ENCODE measurements around the gene FASN. TPM values are rescaled to one million over a fixed set of nuclear protein-coding genes. Genes with fewer than 3 reads are reported as not detected.

FASN gene
- total and polyA plus RNA-seq, 9 donors = 1.3 to 168 (median 42.7) TPM

DNA sequence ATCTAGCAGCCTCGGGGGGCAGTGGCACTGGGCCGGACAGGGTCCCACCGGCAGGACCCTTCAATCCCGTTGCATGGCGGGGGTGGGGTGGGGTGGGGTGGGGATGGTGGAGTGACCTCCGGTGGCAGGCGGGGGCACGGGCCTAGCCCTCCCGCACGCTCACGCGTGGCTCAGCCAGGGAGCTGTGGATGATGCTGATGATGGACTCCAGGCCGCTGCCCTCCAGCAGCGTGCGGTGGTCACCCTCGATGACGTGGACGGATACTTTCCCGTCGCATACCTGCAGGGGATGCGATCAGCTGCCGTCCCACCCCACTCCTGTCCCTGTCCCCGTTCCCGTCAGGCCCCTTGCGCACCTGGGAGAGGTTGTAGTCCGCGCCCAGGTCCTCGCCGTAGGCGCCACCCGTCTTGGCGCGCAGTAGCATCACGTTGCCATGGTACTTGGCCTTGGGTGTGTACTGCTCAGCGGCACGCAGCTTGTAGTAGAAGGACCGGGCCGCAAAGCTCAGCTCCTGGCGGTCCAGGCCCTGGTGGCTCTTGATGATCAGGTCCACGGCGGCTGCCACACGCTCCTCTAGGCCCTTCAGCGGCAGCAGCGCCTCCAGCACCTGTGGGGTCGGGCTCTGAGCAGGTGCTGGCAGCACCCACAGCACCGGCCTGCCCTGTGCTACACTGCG lies 18.9 kb downstream of the FASN start:
- peaks cover 2% of the 10 kb centered on the region for H3K4me1 ChIP-seq (ENCODE audit: insufficient read depth)
- H3K9me3 ChIP-seq = no peaks in the 10 kb centered on the region
- TF ChIP-seq, protein P1, sequence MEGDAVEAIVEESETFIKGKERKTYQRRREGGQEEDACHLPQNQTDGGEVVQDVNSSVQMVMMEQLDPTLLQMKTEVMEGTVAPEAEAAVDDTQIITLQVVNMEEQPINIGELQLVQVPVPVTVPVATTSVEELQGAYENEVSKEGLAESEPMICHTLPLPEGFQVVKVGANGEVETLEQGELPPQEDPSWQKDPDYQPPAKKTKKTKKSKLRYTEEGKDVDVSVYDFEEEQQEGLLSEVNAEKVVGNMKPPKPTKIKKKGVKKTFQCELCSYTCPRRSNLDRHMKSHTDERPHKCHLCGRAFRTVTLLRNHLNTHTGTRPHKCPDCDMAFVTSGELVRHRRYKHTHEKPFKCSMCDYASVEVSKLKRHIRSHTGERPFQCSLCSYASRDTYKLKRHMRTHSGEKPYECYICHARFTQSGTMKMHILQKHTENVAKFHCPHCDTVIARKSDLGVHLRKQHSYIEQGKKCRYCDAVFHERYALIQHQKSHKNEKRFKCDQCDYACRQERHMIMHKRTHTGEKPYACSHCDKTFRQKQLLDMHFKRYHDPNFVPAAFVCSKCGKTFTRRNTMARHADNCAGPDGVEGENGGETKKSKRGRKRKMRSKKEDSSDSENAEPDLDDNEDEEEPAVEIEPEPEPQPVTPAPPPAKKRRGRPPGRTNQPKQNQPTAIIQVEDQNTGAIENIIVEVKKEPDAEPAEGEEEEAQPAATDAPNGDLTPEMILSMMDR (IDR thresholded peaks at IDR 0.05) = no peak
- TF ChIP-seq EP300 (IDR thresholded peaks at IDR 0.05) (no peak), POLR2A (IDR thresholded peaks at IDR 0.05) (no peak)
- DNase-seq = no peak
- no peaks in the 10 kb centered on the region for H3K36me3 ChIP-seq
- intact Hi-C loops (cut with DNase I) = no loop called here
- 91 to 95% (median 93%) methylated on average over 34 to 47 of the region's 47 CpGs for WGBS, 3 donors
- no peak overlapping the region for H3K4me3 ChIP-seq
- H3K27ac ChIP-seq = no peak overlapping the region
- H3K27me3 ChIP-seq = no peaks in the 10 kb centered on the region

DNA sequence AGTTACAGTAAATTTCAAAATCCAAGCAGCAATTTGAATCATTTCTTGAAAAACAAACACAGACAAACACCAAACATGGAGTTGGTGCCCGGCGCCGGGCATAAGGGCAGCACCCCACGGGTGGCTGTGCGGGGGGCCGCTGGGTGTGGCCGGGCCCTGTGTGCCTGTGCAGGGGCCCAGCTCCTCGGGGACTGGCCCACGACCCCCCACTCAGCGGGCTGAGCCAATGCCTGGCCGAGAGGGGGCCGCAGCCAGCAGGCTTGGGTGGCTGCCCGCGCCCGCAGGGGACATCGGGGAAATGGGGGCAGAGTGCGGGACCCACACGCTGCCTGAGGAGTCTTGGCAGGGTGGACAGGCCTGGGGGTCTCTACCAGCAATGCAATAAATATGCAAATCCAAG lies 19.6 kb downstream of the FASN start:
- DNase-seq = no peak
- no peak overlapping the region for H3K4me3 ChIP-seq
- TF ChIP-seq POLR2A (IDR thresholded peaks at IDR 0.05) (no peak), EP300 (IDR thresholded peaks at IDR 0.05) (no peak)
- TF ChIP-seq, protein P1 (IDR thresholded peaks at IDR 0.05) = no peak
- peaks cover 2% of the 10 kb centered on the region for H3K4me1 ChIP-seq (ENCODE audit: insufficient read depth)
- WGBS, 3 donors = 83 to 89% (median 85%) methylated on average over 18 of the region's 18 CpGs
- no peaks in the 10 kb centered on the region for H3K36me3 ChIP-seq
- H3K27me3 ChIP-seq = no peaks in the 10 kb centered on the region
- H3K9me3 ChIP-seq = no peaks in the 10 kb centered on the region
- intact Hi-C loops (cut with DNase I) = no loop called here
- no peak overlapping the region for H3K27ac ChIP-seq

DNA sequence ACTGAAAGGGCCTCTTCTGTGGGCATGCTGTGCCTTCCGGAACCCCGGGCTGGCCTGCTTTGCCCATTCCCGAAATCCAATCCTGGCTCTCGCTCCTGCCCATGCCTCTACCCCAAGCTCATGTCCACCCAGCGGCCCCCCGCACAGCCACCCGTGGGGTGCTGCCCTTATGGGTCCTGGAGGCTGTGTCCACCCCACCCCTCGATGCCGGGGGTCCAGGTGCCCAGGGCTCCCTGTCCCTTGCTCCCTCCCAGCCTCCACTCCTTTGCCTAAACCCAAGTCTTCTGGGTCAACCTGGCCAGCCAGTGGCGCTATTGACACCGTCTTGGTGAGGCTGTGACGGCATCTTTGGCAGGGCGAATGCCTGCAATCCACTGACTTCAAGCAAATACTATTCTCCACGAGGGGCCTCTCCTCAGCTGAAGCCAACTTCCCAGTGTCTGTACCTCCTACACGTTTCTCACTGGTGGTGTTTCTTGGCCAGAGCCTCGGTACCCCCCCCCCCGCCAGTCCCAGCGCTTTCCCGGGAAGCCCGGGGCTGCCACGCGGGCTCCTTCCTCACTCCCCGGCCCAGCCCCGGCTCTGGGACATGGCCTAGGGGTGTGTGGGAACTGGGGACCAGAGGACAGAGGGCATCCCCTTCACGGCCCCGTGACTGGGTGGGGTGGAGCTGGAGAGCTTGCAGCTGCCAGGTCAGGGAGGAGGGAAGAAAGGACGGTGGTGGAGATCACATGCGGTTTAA lies 20.2 kb downstream of the FASN start:
- H3K27me3 ChIP-seq = no peaks in the 10 kb centered on the region
- no peaks in the 10 kb centered on the region for H3K9me3 ChIP-seq
- H3K4me1 ChIP-seq (ENCODE audit: insufficient read depth) = peaks cover 2% of the 10 kb centered on the region
- no peak overlapping the region for H3K27ac ChIP-seq
- DNase-seq = peak in 4 of 5 donors; percentile 59 to 74 (median 62)
- no peaks in the 10 kb centered on the region for H3K36me3 ChIP-seq
- 33 to 43% (median 33%) methylated on average over 27 to 28 of the region's 28 CpGs for WGBS, 3 donors
- intact Hi-C loops (cut with DNase I) = no loop called here
- no peak overlapping the region for H3K4me3 ChIP-seq
- TF ChIP-seq POLR2A (IDR thresholded peaks at IDR 0.05) = no peak
- no peak for TF ChIP-seq EP300 (IDR thresholded peaks at IDR 0.05)
- TF ChIP-seq, protein P1 (IDR thresholded peaks at IDR 0.05) = no peak

DNA sequence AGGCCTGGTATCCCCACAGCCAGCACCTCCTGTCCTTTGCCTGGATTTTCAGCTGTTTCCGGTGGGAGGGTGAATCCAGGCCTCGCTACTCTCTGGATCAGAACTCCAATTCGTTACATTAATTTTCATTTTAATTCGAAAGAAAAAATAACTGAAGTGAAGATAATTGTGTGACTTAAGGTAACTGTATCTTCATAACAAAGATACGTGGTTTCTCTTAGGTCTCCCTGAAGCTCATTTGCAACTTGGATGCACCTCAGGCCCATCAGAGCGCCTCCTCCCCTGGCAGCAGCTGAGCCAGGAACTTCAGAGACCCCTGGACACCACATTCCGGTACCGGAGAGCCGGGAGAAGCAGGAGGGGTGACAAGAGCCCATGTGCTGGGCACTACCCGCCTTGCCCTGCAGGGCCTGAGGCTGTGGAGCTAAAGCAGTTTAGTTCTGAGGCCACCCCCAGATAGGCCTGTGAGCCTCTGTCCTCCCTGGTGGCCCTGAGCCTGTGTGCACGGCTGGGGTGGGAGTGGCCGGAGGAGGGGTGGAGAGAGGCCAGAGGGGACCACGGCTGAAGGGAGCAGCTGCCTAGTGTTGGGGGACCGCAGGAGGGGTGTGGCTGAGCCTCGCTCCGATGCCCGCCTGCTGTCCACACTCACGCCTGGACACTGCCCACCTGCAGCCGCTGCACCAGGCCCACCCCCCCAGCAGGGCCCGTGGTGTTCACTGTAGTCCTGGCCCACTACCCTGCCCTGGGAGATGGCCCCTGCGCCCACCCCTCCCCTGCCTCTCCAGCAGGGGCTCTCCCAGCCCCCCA lies 21.0 kb downstream of the FASN start:
- 60 to 64% (median 64%) methylated on average over 18 to 21 of the region's 21 CpGs for WGBS, 3 donors
- H3K36me3 ChIP-seq = no peaks in the 10 kb centered on the region
- H3K4me1 ChIP-seq (ENCODE audit: insufficient read depth) = peaks cover 2% of the 10 kb centered on the region
- H3K27me3 ChIP-seq = no peaks in the 10 kb centered on the region
- H3K9me3 ChIP-seq = no peaks in the 10 kb centered on the region
- intact Hi-C loops (cut with DNase I) = no loop called here
- H3K4me3 ChIP-seq = no peak overlapping the region
- no peak for TF ChIP-seq POLR2A (IDR thresholded peaks at IDR 0.05)
- TF ChIP-seq EP300 (IDR thresholded peaks at IDR 0.05) = no peak
- DNase-seq = no peak
- H3K27ac ChIP-seq = no peak overlapping the region

Data from ovary (tissue), 9 donors.